Bronchial epithelial cell (primary cell): ENCODE measurements around the gene KCNQ1OT1. TPM values are rescaled to one million over a fixed set of nuclear protein-coding genes. Genes with fewer than 3 reads are reported as not detected.

Experiments
- DNase-seq: peaks from one replicate; pipeline ENCODE4 v3.0.0-alpha.2; 2010; ENCODE audit warnings: low read depth
- FAIRE-seq: peaks from 2 replicates; lab custom pipeline; 2011; peaks lifted over from hg19 to GRCh38; lab: Jason Lieb, UNC
- H3K27me3 ChIP-seq: 2 replicates; pipeline ENCODE4 v1.5.1; 2011; ENCODE audit warnings: low read length; ENCODE audit not compliant: control insufficient read depth, insufficient read depth
- H3K36me3 ChIP-seq: 2 replicates; pipeline ENCODE4 v1.5.1; 2011; ENCODE audit warnings: low read length; ENCODE audit not compliant: control insufficient read depth, insufficient read depth
- H3K4me3 ChIP-seq: 2 replicates; pipeline ENCODE4 v1.5.1; 2011; ENCODE audit warnings: mild to moderate bottlenecking, low read depth, low read length, control low read depth
- total RNA-seq: library from RNA; depleted of rRNA; stranded (reverse); fragments of >200 nt; gene quantifications from 2 replicates; pipeline ENCODE4 v1.2.1, GENCODE V29; 2014
- TF ChIP-seq, protein P1 (sequence below): IDR thresholded peaks from 2 replicates; pipeline ENCODE4 v1.5.1; 2011; ENCODE audit warnings: mild to moderate bottlenecking, moderate library complexity, low read length, control low read depth, inconsistent platforms; ENCODE audit not compliant: insufficient read depth, severe bottlenecking

Gene KCNQ1OT1
- total RNA-seq, 1 donor from 2014 or later, result 0.53 TPM

DNA sequence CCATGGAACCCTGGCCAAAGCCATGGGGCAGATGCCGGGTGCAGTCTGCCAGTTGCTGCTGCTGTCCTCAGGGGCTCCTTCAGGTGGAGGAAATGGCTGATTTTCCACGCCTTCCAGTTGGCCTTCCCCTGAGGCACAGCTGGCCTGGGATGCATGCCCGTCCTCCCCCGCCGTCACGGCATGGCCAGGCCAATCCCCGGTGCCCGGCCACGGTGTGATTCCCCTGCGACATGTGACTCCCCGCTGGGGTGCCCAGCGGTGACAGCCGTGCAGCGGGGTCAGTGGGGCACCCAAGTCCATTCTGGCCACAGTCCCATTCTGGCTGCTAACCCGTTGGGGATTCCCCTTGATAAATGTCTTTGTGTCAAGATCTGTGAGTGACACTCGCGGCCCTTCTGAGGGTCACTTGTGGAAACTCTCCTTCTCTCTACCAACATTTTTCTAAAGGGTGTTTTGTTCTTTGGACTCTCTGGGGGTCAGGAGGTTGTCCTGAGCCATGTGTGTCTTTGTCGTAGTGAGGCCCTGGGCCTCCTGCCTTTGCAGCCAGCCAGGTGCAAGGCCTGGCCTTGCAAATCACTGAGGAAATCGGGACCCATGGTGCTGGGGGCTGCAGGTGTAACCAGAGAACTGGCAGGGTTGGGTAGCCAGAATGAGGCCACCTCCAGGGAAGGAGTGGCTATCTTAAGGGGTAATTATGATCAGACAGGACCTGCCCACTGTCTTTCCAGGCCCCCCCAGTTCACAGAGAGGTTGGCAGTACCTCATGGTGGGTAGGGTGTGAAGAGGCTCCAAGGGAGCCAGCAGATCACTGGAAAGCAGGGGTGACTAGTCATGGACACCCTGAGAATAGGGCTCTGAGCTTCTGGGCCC, 37.1 kb downstream of the KCNQ1OT1 start:
- TF ChIP-seq, protein P1, sequence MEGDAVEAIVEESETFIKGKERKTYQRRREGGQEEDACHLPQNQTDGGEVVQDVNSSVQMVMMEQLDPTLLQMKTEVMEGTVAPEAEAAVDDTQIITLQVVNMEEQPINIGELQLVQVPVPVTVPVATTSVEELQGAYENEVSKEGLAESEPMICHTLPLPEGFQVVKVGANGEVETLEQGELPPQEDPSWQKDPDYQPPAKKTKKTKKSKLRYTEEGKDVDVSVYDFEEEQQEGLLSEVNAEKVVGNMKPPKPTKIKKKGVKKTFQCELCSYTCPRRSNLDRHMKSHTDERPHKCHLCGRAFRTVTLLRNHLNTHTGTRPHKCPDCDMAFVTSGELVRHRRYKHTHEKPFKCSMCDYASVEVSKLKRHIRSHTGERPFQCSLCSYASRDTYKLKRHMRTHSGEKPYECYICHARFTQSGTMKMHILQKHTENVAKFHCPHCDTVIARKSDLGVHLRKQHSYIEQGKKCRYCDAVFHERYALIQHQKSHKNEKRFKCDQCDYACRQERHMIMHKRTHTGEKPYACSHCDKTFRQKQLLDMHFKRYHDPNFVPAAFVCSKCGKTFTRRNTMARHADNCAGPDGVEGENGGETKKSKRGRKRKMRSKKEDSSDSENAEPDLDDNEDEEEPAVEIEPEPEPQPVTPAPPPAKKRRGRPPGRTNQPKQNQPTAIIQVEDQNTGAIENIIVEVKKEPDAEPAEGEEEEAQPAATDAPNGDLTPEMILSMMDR, result no peak
- FAIRE-seq, result no peak
- no peak overlapping the region for H3K4me3 ChIP-seq
- DNase-seq, result no peak
- no peaks in the 10 kb centered on the region for H3K36me3 ChIP-seq
- no peaks in the 10 kb centered on the region for H3K27me3 ChIP-seq

DNA sequence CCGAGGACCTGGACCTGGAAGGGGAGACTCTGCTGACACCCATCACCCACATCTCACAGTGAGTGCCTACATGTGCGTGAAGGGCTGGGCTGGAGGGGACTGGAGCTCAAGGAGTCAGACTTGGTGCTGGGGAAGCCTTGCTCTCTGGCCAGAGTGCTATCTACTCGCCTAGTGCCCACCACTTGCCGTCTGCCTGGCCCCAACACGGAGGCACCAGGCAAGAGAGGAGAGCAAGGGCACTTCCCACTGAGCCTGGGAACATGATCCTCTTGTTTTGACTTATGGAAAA, 37.8 kb downstream of the KCNQ1OT1 start:
- no peaks in the 10 kb centered on the region for H3K36me3 ChIP-seq
- H3K27me3 ChIP-seq, result no peaks in the 10 kb centered on the region
- no peak for FAIRE-seq
- no peak for DNase-seq
- H3K4me3 ChIP-seq, result no peak overlapping the region
- TF ChIP-seq, protein P1, result no peak

DNA sequence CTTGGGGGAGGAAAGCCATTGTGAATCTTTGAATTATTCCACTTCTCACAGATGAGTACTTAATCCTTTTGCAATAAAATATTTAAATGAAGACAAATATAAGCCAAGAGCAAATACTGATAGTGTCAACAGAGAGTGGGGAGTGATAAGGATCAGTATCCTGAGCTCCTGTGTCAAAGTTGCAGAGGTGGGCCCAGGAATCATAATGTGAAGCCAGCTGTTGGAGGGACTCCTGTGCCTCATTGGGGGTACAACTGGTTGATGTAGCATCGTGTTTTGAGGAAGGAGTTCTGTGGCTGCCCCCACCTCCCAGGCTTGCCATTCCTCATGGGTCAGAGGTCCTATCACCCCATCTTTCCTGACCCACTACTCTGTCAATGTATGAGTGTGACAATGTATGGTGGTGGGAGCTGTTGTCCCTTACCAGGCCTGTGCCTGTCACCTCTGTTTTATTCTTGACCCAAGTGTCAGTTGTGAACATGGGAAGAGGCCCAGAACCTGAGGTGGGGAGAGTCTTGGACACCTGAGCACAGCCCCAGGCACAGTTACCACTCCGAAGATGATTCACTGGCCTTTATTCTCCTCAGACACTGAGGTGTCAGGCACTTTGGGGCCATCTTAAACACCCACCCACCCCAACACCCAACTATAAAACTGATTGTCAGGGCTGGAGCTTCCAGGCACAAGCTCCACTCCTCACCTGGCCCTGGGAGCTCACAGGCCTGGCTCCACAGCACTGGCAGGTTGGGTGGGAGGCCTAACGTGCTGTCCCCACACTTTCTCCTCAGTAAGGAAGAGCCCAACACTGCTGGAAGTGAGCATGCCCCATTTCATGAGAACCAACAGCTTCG, 38.4 kb downstream of the KCNQ1OT1 start:
- no peak for DNase-seq
- H3K36me3 ChIP-seq, result no peaks in the 10 kb centered on the region

DNA sequence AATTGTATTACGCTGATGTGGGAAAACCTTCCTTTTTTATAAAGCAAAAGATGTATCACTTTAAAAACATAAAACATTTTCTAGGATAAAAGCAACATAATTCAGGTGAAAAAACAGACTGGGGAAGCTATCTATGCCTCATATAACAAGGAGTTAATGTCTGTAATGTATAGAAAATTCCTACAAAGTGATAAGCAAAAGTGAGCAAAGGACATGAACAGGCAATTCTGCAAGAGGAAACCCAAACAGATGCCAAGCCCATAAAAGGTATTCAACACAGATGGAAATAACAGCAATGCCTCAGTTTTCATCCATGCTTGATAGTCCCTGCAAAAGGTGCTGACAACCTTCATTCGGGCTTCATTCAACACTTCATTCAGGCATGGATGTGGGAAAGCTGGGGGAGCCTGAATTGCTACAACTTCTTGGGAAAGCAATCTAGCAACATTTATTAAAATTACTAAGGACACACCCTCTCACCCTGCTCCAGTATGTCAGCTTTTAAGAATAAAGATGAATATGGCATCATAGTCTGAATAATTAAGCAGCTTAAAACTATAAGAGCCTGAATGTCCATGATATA, 39.3 kb downstream of the KCNQ1OT1 start:
- TF ChIP-seq, protein P1, result no peak
- no peak for DNase-seq
- no peak for FAIRE-seq
- Histone ChIP-seq H3K36me3 (no peaks in the 10 kb centered on the region), H3K27me3 (no peaks in the 10 kb centered on the region), H3K4me3 (no peak overlapping the region)

More for the DNA sequence above, 38.4 kb downstream of the KCNQ1OT1 start:
- TF ChIP-seq, protein P1, result no peak
- H3K27me3 ChIP-seq, result no peaks in the 10 kb centered on the region
- no peak for FAIRE-seq
- H3K4me3 ChIP-seq, result no peak overlapping the region

DNA sequence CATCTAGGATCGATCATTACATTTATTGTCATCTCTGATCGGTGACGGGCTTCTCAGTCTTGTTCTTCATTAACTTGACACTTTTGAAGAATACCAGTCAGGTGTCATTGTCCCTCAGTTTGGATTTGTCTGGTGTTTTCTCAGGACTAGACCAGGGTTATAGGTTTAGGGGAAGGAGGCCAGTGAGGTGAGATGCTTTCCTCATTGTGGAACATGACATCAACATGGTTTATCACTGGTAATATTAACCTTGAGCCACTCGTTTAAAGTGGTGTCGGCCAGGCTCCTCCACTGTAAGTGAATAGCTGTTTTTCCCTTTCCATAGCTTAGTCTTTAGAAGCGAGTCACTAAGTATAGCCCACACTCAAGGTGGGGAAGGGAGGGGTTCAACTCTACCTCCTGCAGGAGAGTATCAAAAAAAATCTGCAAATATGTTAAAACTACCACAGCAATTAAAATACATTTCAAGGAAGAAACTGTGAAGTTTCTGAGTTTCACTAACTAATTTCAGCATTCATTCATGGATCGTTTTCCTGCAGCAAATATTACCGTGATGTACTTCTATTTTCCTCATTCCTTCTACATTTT, 42.0 kb downstream of the KCNQ1OT1 start:
- FAIRE-seq (no peak), DNase-seq (no peak)
- no peaks in the 10 kb centered on the region for H3K36me3 ChIP-seq
- TF ChIP-seq, protein P1, result no peak
- no peak overlapping the region for H3K4me3 ChIP-seq
- H3K27me3 ChIP-seq, result no peaks in the 10 kb centered on the region
